Transverse colon (tissue), 4 donors: ENCODE data around the gene MCL1.

Experiments used
- EP300 ChIP-seq: sonication (generic); formaldehyde crosslinking; IDR thresholded peaks from one replicate; pipeline ENCODE4 v1.6.1; 2017; ENCODE audit warnings: antibody characterized with exemption, low read depth
- POLR2A ChIP-seq: fragments of 450-650 bp; IDR thresholded peaks from one replicate; pipeline ENCODE4 v1.6.1; 2016; ENCODE audit warnings: antibody characterized with exemption, mild to moderate bottlenecking, moderate library complexity
- POLR2AphosphoS5 ChIP-seq, 3 donors: sonication (generic); formaldehyde crosslinking; IDR thresholded peaks; one replicate each; pipeline ENCODE4 v1.6.1; 2016; ENCODE audit warnings: antibody characterized with exemption in 3 of 3
- TF ChIP-seq, protein P1 (sequence below), 5 experiments: fragments of 200-600 bp in 3 of 5; fragments of 450-650 bp in 2 of 5; sonication (generic) in 3 of 5; IDR thresholded peaks; 1 replicate in 2 of 5; 2 replicates in 3 of 5; pipeline ENCODE4 v1.5.1; 2016 to 2017; ENCODE audit warnings: antibody characterized with exemption in 5 of 5, inconsistent platforms in 3 of 5, mild to moderate bottlenecking in 2 of 5, moderate library complexity in 1 of 5

DNA sequence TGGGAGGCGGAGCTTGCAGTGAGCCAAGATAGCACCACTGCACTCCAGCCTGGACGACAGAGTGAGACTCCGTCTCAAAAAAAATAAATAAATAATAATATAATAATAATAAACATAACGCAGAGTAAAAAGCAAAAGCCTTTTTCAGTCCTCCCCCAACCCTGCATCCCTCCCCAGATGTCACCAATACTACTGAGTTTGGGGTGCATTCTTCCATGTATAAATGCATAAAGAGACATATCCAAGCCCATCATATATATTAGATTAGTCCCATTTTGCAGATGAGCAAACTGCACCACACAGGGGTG lies 31.1 kb downstream of the MCL1 start:
- TF ChIP-seq, protein P1, sequence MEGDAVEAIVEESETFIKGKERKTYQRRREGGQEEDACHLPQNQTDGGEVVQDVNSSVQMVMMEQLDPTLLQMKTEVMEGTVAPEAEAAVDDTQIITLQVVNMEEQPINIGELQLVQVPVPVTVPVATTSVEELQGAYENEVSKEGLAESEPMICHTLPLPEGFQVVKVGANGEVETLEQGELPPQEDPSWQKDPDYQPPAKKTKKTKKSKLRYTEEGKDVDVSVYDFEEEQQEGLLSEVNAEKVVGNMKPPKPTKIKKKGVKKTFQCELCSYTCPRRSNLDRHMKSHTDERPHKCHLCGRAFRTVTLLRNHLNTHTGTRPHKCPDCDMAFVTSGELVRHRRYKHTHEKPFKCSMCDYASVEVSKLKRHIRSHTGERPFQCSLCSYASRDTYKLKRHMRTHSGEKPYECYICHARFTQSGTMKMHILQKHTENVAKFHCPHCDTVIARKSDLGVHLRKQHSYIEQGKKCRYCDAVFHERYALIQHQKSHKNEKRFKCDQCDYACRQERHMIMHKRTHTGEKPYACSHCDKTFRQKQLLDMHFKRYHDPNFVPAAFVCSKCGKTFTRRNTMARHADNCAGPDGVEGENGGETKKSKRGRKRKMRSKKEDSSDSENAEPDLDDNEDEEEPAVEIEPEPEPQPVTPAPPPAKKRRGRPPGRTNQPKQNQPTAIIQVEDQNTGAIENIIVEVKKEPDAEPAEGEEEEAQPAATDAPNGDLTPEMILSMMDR (IDR thresholded peaks at IDR 0.05): no peak
- TF ChIP-seq POLR2AphosphoS5 (IDR thresholded peaks at IDR 0.05) (no peak), POLR2A (no peak), EP300 (no peak)
